GM19463 (cell line): ENCODE results near the gene ACOXL.

Experiments used
- ATAC-seq: cut with Tn5 transposase; IDR thresholded peaks from one replicate; pipeline ENCODE4 v1.9.1; 2021; ENCODE audit warnings: mild to moderate bottlenecking, moderate library complexity; ENCODE audit not compliant: unreplicated experiment

Gene ACOXL

DNA sequence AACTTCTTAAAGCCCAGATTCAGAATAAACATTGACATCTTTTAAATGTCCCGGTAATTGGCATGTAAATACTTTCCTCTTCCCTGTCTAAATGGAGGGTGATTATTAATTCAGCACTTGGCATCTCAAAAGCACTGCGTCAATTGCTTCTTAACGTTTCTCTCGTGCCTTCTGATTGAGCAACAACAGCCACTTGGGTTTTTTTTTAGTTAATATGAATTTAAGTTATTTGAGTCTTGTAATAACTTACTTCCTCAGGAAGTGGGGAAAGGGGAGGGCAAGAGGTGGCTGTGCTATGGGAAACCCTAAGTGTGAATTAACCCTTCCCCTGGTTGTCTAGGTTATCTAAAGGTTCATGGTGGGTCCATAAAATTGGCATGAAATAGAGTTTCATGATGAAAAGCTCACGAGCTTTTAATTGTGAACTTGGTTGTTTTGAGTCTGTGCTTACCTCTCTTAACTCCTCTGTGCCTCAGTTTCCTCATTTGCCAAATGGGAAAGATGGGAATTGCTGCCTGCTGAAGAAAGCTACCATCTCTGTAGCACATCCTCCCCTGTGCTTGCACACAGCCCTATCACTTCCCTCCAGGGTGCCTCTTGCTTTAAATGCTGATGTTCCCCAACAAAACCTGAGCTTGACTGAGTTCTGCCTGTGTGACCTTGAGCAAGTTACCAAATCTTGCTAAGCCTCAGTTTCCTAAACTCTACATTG, 262.0 kb downstream of the ACOXL start:
- no peak for ATAC-seq

DNA sequence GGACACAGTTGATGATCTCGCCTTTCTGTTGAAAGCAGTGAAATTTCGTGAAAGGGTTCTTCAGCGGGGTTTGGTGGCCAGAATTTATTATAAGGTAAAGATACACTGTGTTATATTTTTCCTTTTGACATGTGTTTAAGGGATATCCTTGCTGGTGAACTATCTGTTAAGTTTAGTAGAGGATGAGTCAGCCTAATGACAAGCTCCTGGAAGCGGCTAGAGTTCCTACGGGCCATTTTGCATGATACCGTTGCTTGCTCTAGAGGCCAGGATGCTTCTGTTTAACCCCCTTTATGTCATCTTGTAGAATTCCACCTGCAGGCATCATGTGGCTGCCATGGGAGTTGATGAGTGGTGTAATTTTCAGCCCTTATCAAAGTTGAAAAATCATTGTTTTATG, 263.5 kb downstream of the ACOXL start:
- ATAC-seq = no peak

DNA sequence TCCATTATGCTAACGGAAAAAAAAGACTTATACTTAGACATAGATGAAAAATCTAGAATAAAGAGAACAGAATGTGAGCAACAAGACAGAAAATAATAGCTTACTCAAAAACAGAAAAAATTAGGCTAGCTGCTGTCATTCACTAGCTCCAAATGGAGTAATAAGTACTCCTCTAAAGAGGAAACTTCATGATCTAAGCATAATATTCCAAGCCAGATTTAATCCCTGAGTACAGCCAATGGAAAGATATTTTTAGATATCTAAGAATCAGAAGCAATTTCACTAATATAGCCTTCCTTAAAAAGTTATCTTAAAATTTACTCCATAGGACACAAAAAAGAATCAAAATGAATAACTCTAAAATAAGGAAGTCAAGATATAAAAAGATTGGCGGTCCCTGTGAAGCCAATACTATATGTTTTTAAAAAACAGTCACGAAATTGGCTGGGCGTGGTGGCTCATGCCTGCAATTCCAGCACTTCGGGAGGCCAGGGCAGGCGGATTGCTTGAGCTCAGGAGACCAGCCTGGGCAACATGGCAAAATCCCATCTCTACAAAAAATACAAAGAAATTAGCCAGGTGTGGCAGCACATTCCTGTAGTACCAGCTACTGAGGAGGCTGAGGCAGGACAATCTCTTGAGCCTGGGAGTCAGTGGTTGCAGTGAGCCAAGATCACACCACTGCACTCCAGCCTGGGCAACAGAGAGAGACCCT, 265.1 kb downstream of the ACOXL start:
- no peak for ATAC-seq

DNA sequence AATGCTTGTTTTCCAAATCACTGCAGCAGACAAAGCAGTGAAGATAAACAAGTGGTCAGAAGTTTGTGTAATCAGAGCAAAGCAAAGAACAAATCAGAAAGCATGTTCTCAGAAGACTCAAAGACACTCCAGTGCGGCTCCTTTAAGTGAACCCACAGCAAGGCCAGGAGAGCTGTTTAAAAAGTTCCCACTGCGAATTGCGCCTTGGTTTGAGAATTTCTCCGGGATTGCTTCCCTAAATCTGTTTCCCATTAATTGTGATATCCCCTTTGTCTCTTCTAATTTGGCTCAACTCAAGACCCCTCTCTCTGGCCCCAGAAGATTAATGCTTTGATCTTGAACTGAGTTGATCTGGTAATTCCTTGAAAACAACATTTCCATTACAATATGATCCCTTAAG, 265.9 kb downstream of the ACOXL start:
- ATAC-seq = no peak

DNA sequence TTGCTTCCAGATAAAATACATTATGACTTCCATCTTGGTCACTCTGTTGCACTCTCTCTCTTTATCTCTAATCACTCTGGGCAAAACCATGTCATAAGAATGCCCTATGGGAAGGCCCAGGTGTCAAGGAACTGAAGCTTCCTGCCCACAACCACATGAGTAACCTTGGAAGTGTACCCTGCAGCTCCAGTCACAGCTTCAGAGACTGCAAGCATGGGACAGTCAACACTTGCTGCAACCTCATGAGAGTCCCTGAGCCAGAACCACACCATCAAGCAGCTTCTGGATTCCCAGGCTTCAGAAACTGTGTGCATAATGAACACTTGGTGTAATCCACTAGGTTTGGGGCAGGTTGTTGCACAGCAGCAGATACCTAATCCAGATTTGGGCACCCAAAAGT, 267.3 kb downstream of the ACOXL start:
- ATAC-seq = no peak

DNA sequence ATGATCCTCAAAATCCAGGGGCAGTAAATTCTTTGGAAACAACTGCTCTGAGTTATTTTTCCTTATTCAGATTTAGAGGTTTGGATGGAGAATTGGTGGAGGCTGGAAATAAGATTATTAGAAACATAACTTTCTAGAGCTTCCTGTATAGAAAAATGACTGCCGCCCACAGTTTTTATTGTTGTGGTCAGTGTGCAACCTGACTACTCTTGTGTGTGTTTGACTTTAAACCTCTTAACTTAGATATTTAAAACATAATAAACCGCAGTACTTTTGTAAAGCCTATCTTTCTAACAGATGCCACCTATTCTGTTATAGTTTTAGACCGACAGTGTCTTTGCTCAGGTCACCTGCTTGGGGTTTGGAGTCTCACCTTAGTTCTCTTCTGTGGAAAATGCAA, 272.9 kb downstream of the ACOXL start:
- ATAC-seq = no peak

DNA sequence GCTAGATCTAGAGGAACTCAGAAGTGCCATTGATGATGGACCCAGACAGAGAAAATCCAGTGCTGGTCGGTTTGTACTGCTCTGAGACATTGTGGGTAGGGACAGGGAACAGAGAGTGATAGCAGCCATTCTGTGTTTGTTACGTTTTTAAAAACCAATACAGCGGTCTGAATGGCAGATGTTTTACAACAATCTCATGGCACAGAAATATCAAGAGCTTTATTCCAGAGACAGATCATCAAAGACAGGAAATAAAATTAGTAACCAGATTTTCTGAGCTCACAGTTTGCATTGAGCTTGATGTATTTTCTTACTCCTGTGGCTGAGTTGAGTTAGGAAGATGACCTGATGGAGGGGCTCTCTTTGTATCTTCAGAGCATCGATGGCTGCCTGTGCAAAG, 273.4 kb downstream of the ACOXL start:
- no peak for ATAC-seq

DNA sequence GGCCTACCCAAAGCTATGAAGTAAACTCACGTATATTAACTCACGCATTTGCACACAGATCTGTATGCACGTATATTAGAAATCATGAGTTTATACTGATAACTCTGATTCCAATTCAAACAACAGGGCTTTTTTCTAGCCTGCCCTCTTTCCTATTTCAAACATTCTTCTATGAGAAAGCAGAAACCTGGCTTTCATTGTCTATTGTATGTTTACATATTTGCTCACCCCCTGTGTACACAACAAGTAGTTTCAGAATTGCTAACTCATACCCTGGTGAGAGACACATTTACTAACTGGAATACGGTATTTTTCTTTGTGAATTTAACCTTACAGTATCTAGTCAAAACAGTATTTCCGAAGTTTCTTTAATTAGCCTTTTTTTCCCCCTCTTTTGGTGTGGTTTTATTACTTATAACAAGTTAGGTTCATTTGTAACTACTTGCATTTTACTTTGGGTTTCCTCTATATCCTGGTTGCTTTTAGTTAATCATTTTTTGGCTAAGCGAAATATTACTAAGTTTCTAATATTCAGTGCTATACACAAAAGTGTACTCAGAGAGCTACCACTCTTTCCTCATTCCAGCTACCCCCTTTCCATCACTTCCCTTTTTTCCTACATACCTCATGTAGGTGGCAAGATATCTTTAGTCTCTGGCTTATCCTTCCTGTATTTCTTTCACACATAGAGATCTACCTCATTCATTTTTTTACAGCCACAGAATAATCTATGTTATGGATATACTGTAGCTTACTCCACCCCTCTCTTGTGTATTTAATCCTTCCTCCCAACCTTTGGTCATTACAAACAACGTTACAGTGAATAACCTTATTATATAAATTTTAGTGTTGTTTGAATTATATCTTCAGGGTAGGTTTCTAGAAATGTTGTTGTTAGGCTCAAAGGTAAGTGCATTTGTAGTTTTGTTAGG, 275.6 kb downstream of the ACOXL start:
- ATAC-seq = no peak

DNA sequence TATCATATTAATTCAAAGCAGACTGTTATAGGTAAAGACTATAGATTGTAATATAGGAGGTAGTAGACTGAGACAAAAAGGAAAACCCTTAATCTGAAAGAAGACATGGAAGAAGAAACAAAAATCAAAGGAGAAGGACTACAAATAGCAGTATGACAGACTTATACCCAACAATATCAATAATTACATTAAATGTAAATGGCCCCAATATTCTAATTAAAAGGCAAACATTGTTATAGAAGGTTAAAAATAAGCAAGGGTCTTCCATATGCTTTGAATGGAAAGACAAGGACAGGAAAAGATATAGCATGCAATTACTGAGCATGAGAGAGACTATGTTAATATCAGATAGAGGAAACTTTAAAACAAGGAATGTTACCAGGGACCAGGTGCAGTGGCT, 278.8 kb downstream of the ACOXL start:
- no peak for ATAC-seq

DNA sequence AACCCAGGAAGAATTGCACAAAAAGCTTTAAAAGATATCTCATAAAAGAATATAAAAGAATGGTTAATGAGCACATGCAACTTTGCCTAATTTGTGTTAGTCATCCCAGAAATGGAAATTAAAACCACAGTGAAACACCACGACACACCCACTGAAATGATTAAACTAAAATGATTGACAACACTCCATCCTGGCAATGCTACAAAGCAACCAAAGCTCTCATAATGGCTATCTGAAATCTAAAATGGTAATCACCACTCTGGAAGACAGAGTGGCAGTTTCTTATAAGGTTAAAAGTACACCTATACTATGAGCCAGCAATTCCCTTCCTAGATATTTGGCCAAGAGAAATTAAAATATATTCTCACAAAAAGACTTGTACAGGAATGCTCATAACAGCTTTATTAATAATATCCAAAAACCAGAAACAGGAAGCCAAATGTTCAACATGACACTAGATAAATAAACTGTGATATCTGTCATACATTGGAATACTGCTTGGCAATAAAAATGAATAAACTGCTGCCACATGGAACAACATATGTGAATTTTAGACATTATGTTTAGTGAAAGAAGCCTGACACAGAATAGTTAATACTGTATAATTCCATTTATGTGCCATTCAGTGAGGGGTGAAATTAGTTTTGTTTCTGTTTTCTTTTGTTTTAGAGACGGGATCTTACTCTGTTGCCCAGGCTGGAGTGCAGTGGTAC, 283.1 kb downstream of the ACOXL start:
- no peak for ATAC-seq

DNA sequence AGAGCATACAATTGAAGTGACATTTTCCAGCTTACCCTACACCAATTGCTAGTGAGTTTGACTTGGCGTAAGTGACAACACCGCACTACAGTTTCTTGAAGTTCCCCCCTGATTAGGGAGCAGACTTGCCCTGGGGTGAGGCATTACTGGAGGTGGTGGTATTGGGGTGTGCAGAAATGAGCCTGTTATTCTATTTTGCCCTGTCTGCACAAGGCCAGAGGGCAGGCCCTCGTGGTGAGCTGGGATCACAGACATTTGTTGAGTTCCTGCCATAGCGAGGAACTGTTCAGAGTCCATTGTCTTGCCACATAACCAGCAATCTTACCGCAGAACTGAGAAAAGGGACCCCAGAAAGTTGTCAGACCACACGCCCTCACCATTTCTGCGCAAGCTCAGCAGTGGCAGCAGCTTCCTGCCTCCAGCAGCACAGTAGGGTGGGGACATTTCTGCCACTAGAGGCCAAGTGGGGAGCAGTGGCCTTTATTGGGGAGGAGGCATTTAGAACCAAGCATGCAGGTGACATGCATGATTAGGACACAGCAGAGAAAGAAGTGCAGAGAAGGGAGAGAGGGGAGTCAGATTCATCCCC, 284.8 kb downstream of the ACOXL start:
- ATAC-seq = no peak

DNA sequence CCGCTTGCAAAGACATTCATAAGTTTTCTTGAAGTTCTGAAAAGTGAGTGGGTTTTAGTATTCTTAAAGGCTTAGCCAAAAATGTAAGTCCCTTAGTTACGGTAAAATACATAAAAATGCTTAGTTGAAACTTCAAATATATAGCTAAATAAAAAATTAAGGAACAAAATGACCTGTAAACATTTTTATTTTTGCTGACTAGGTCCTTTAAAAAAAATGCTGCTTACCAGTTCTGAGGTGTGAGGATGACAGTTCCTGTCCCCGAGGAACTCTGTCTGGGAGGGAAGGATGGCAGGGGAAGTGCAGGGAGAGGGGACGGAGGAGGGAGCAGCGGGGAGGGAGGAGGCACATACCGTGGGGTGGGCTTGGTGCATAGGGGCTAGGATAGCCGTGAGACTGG, 285.5 kb downstream of the ACOXL start:
- ATAC-seq = no peak

DNA sequence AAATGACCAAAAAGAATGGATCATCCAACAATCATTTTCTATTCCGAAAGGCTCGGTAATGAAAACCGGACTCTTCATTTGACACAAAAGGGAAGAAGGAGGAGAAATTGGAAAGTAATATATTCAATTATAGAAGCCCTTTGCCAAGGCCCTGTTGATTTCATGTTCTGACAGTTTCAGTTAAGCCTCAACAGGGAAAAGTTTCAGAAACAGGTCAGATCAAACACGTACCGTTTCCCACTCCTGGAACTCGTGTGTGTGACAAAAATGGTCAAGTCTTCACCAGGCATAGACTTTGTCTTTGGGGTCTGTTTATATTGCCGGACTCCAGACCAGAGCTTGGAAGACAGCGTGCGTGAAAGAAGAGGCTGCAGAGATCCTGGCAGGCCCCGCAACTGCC, 287.0 kb downstream of the ACOXL start:
- no peak for ATAC-seq

DNA sequence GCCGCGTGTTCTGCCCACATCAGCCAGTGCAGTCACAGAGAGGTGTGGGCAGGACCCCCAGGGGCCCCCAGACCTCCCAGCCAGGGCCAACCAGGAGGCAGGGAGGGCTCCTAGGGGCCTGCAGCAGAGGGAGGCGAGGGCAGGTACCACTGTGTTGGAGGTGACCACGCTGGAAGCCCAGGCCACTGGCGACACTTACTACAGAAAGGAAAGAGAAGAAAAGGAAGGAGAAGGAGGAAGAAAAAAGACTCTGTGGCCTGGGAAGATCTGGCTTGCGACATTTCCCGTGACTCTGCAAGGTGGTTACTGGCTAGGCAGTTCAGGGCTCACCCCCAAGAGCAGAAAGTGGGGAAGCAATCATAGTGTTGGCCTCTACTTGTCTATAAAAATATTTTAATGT, 290.3 kb downstream of the ACOXL start:
- no peak for ATAC-seq

DNA sequence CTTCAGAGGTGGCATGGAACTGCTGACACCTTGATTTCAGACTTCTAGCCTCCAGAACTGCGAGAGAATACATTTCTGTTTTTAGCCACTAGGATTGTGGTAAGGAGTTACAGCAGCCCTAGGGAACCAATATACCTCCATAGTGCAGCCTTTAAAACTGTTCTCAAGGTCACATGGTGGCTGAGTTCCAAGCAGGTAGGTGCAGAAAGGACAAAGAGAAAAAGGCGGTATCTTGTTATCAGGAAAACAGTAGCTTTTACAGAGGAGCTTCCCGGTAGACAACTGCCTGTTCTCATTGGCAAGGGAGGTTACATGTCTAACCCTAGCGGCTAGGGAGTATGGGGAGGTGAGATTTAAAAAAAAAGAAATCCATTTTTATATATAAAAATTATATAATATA, 292.1 kb downstream of the ACOXL start:
- ATAC-seq = no peak

DNA sequence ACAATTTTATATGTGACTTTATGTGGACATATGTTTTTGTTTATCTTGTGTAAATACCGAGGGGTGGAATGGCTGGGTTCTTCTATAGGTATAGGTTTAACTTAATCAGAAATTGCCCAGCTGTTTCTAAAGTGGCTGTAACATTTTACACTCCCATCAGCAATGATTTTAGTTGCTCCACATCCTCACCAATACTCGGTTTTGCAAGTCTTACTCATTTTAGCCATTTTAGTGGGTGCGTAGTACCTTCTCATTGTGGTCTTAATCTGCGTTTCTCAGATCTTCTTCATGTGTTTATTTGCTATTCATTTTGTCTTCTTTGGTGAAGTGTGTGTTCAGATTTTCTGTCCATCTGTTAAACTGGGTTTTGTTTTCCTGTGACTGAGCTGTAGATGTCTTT, 292.9 kb downstream of the ACOXL start:
- no peak for ATAC-seq

DNA sequence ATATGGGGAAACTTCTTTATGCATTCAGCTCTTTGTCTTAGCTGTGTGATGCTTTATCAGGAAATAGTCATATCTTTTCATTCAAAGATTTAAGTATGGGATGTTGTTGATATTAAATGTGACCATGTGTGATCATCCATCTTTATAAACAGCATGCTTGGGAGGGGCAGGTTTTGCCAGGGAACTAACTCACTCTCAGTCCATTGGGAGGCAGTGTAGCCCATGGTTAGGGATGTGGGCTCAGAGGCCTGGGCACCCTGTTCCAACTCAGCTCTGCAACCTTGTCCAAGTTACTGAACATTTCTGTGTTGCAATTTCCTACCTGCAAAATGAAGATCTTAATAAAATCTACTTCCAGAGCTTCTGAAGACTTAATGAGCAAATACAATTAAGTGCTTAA, 296.3 kb downstream of the ACOXL start:
- ATAC-seq = no peak

DNA sequence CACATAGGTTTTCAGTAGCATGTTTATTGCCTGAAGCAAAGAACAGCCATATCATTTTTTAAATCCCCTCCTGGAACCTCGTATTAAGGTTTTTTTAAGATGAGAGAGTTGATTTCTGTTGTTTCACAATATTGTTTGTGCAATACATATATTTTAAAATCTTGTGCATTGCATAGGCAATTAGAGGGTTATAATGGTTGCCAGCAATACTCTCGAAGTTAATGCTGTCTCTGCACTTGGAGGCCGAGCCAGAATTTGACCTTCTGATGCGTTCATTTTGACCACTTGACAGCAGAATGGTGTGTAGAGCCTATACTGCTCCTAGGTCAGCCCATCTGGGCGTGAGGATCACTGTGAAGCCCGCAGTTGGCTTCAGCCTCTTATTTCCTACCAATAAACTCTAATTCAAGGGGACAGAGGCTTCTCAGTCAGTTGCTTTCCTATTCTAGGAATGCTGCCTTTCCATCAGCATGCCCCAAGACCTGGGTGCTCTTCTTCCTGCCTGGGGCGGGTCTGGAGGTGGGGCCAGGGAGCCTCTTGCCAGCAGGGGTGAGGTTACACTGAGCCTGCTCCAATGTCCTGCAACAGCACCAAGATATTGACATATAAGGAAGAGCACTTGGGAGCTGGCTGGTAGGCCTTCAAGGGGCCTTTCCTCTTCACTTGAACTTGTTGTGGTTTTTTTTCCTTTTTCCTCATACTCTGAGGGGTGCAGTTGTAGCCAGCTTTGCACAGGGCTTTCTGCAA, 297.0 kb downstream of the ACOXL start:
- no peak for ATAC-seq

DNA sequence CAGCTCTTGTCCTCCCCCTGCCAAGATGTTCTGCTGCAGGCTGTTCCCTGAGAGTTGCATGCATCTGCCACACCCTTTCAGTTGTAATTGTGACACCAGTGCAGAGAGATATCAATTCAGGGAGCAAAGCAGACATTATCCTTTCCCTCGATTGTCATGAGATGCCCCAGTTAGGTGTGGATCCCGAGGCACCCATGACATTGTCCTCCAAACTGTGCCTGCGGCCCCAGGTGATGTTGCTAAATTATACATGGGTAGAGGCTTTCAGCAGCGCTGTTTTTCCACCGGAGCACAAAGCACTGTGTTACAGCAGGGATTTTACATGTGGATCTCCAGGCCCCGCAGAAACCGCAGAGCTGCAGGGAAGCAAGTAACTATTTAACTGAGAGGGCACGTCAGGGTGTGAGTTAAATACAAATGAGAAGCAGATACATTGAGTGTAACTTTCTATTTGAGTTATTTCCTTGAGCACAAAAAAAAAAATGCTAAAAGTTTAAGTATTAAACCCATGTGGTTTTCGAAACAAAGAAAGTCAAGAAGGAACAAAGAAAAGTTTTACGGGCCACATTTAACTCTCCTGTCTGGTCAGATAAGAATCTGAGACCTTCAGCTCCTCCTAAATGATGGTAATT, 298.0 kb downstream of the ACOXL start:
- ATAC-seq = peak; percentile 77

DNA sequence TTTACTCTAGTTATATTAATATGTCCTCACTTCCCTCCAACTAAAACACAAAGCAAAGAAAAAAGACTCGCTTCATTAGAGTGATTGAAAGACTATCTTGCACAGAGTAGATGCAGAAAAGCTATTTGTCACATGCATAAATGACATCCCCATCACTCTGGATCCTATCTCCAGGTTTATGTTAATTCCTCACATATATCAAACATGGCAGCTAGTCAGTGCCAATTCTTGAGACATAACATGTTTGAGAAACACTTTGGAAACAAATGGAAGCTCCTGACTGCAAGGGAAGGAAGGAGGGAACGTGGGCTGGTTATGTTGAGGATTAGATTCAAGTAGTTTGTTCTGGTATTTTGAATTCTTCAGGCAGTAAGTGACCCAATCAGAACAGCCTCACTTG, 298.6 kb downstream of the ACOXL start:
- ATAC-seq = peak; percentile 8
